Activated effector memory CD4-positive, alpha-beta T cell treated with Interleukin-2 at 50 U/mL for 16 hours (primary cell): ENCODE results near the gene ARHGAP15.

Experiments used
- DNase-seq: peaks from one replicate; pipeline ENCODE4 v3.0.0-alpha.2; 2020

The ARHGAP15 gene

DNA sequence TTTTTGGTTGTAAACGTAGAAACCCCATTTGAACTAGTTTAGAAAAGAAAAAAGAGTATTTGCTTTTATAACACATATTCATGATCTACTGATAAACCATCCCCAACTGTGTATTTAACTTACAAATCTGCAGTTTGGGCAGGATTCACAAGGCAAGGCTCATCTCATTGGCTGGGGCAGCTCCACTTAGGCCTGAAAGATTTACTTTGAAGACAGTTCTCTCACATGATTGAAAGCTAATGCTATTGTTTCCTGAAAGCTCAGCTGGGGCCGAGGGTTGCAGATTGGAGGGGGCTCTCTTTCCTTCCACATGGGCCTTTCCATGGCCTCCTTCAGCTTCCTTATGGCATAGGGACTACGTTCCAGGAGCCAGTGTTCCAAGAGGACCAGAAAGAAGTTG lies 47.4 kb downstream of the ARHGAP15 start:
- DNase-seq = no peak

- DNase-seq = no peak
These were observed 48.0 kb downstream of the ARHGAP15 start for GRCh38 chr2:143177096-143177786.

DNA sequence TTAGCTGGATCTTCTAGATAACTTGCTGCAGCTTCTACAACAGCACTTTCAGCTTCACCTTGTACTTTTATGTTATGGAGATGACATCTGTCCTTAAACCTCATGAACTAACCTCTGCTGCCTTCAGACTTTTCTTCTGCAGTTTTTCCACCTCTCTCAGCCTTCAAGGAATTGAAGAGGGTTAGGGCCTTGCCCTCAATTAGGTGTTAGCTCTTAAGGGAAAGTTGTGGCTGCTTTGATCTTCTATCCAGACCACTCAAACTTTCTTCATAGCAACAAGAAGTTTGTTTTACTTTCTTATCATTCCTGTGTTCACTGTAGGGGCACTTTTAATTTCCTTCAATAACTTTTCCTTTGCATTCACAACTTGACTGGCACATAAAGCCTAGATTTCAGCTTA lies 52.3 kb downstream of the ARHGAP15 start:
- no peak for DNase-seq

DNA sequence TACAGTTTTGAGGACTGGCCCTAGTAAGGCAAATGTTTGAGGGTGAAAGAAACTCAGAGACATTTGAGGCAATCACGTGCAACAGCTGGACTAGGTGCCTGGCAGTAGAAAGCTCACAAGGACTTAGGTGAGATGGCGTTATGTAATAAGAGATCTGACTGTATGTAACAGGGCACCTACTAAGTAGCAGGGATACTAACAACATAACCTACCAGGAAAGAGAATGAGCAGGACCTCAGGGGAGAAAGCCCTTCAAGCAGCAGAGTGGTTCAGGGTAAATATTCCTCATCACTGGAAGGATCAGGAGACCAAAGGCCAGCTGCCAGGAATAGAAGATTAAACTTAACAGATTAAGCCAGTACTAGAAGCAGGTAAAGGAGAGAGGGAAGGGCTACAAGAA lies 53.4 kb downstream of the ARHGAP15 start:
- no peak for DNase-seq

- no peak for DNase-seq
These were observed 54.7 kb downstream of the ARHGAP15 start for GRCh38 chr2:143183804-143184463.

DNA sequence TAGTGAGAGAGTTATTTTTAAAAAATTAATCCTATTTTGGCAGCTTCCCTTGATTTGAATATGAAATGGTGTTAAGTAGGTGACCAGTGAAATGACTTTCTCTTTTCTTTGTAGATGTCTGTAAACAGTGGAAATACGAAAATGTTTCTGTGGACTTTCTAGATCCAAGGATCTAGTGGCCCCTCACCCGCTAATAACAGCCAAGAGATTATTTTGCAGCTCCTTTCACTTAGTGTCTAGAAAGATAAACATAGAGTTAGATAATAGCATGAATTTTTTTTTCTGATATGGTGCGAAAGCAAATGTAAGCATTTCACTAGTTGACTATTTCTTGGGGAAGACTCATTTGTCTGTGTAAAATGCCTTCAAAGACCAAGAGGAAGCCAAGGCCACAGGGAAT lies 57.7 kb downstream of the ARHGAP15 start:
- no peak for DNase-seq

- DNase-seq = no peak
These were observed 61.2 kb downstream of the ARHGAP15 start for GRCh38 chr2:143190431-143190830.

DNA sequence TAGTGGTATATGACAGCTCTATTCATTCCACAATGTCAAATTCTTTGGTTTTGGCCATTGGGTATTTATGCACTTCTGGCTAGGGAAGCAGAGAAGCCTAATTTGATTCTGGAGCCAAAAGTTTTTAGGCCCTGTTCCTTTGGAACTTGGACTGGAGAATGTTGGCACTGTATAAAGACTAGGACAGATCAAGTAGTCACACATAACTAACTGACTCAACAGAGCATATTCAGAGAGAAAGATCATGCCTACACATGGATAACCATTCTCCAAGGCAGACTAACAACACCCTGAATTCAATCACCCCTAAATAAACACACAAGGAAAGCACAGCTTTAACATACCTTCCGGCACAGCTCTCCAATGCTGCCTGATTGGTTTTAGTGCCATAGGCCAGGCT lies 62.9 kb downstream of the ARHGAP15 start:
- DNase-seq = no peak

DNA sequence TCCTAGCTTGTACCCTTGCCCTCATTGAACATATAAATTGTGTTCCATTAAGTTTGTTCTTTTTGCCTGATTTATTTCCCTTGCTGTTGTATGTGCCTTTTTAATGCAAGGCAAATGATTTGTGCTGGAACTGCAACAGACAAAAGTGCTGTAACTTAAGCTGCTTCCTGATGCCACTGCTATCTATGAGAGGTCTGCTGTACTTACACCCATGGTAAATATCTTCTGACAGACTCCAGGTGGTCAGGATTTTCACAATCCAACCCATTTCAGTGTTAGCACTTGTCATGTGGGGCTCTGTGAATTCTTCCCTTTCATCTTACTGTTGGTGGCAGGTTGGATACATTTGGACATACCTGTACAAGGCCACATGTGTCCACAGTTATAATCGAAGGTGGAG lies 63.5 kb downstream of the ARHGAP15 start:
- DNase-seq = no peak

DNA sequence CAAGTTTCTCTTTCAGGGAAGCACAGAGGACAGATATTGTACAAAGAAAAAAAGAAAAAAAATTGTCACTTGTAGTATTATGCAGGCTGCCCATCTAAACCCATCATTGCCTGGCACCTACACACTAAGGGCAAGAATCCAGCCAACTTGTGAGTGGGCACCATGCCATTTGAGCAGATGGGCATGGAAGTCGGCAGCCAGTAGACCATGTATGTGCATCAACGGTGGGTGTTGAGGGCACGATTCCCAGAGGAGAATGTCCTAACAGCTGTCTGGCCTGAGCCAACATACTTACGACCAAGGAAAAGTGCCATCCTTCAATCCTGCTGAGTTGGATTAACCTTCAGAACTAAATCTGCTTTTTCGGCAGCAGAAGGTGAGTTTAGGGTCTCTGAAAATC lies 63.9 kb downstream of the ARHGAP15 start:
- DNase-seq = no peak

GRCh38 chr2:143195511-143195910 lies 66.3 kb downstream of the ARHGAP15 start:
- no peak for DNase-seq

GRCh38 chr2:143204062-143204461 lies 74.8 kb downstream of the ARHGAP15 start:
- no peak for DNase-seq

DNA sequence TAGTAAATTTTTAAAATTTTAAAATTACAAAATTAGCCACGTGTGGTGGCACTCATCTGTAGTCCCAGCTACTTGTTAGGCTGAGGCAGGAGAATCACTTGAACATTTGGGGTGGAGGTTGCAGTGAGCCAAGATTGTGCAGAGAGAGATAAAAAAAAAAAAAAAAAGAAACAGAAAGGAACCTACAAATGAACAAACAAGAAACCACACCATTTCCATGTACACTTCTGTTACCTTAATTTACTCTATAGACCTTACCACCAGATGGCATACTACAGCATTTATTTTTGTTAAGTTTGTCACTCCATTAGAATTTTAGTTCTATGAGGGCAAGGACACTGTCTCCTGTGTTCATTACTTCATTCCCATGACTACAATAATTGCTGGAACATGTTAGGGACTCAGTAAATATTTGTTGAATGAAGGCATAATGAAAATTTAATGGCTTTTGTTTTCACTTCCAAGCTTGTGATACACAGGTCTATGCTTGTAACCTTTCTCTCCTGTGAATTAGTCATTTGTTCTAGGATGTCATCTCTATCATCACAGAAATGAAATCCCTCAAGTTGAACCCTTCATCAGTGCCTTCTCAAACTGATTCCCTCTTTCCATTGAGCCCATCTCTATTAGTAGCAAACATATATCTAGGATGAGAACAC lies 76.0 kb downstream of the ARHGAP15 start:
- no peak for DNase-seq

DNA sequence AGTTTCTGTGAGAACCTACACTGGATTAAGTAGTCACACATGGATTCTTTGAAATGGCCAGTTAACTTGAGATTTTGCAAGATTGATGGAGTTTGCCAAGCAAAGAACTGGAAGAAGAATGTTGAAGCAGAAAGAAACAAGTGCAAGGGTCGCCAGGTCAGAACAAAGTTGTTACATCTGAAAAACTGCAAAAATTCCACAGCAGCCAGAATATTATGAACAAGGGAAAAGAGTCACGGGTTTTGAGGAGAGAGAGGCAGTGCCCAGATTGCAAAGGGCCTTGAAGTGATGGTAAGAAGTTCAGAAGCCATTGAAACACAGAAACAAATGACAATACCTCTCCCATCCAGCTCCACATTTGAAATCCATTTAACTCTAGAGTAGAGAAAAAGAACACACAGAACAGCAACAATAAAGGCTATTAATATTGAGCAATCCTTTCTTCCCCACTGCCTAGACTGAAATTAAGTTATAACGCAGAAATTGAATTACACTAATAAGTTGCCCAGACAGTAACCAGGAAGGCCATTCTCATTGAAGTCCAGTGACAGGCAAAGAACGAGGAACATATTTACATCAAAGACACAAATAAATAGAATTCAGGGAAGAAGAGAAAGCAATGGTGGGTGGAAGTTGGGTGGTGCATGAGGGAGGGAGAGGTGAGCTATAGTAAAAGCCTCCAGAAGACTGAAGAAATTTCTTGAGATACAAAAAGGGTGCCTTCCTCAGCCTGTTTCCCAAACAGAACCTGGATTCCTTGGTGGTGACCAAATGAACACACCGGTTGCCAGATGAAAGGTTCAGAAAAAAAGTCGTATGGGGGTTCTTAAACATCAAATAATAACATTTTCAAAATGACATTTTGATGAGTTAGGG lies 80.6 kb downstream of the ARHGAP15 start:
- no peak for DNase-seq

GRCh38 chr2:143210446-143210819 lies 81.2 kb downstream of the ARHGAP15 start:
- DNase-seq = no peak

DNA sequence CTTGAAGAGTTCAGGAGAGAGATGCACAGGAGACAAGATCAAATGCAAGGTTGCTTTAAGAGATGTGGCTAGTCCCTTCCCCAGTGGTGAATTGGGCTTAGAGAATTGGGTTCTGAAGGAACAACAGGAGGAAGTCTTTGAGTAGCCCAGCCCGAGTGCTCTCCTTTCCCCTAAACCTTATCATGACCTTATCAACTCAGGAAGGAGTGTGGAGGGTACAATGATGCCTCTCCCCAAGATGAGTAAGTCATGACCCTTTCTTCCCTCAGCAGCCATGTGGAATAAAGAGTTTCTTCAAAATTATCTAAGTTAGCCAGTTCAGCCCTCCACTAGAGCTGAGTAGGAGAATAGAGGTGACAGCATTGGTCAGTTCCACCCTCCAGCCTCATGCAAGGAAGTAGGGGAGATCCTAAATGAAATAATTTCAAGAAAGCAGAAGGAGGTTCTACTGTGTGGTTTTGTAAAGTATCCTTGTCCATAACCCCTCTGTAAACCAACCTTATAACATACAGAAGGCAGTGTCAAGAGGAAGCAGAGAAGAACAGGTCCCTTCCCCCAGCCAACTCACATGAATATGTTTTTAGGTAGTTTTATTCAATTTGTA lies 88.4 kb downstream of the ARHGAP15 start:
- no peak for DNase-seq

DNA sequence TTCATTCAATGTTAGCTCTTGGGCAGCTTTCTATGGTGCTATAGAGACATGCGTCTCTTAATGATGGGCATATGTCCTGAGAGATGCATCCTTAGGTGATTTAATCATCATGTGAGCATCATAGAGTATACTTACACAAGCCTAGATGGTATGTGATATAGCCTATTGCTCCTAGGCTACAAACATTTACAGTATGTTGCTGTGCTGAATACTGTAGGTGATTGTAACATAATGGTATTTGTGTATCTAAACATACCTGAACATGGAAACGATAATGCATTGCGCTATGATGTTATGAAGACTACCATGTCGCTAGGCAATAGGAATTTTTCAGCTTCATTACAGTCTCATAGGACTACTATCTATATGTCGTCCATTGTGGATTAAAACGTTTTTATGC lies 89.4 kb downstream of the ARHGAP15 start:
- no peak for DNase-seq

DNA sequence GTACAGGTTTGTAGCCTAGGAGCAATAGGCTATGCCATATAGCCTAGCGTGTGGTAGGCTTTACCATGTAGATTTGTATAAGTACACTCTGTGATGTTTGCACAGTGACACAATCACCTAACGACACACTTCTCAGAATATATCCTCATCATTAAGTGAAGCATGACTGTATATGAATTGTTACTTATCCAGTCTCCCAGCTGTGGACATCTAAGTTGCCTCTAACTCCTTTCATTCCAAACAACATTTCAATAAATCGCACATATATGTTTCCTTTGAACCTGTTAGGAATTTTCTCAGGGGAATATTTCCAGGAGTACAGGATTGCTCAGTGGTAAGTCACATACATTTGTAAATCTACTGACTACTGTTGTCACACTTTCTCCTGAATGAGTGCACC lies 90.0 kb downstream of the ARHGAP15 start:
- DNase-seq = no peak

- DNase-seq = no peak
These were observed 94.3 kb downstream of the ARHGAP15 start for GRCh38 chr2:143223556-143223955.

DNA sequence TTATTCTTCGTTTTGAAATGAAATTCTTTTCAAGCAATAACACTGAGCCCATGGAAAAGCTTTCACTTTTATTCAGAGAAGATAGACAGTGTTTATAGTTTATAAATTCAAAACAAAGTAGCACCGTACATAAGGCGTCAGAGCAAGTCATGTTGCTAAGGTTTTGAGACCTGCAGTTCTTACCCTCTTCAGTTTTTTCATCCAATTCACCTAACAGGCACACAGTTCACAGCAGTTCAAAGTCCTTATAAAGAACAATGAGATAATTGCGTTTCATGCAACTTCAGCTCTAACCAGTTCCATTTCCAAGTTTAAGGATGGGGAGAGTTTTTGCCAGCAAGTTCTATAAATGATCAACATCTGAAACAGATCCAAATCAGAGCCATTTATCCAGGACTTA lies 96.7 kb downstream of the ARHGAP15 start:
- DNase-seq = no peak

GRCh38 chr2:143226714-143227541 lies 97.7 kb downstream of the ARHGAP15 start:
- DNase-seq = no peak

- DNase-seq = no peak
These were observed 100.2 kb downstream of the ARHGAP15 start for GRCh38 chr2:143229411-143229810.
